H9 (cell line): ENCODE data around the gene DIAPH2. TPM values are rescaled to one million over a fixed set of nuclear protein-coding genes. Genes with fewer than 3 reads are reported as not detected.

Experiments used
- DNase-seq: peaks from one replicate; pipeline ENCODE4 v3.0.0-alpha.2; 2017
- H2AFZ ChIP-seq: one replicate; pipeline ENCODE4 v1.6.1; 2013; ENCODE audit warnings: mild to moderate bottlenecking, low read length, control low read depth, moderate library complexity
- H2AK5ac ChIP-seq: 2 replicates; pipeline ENCODE4 v1.6.1; 2013; ENCODE audit warnings: low read length, control low read depth, mixed read lengths; ENCODE audit not compliant: insufficient read length
- H2BK120ac ChIP-seq: one replicate; pipeline ENCODE4 v1.6.1; 2013; ENCODE audit warnings: low read depth, mild to moderate bottlenecking, low read length, control low read depth, inconsistent platforms; ENCODE audit not compliant: poor library complexity, severe bottlenecking
- H2BK12ac ChIP-seq: 2 replicates; pipeline ENCODE4 v1.6.1; 2013; ENCODE audit warnings: low read length, control low read depth, mixed read lengths, low read depth; ENCODE audit not compliant: insufficient read length
- H2BK15ac ChIP-seq: 2 replicates; pipeline ENCODE4 v1.6.1; 2013; ENCODE audit warnings: low read depth, low read length, control low read depth
- H2BK20ac ChIP-seq: one replicate; pipeline ENCODE4 v1.6.1; 2013; ENCODE audit warnings: low read depth, mild to moderate bottlenecking, low read length, control low read depth, inconsistent platforms; ENCODE audit not compliant: poor library complexity, severe bottlenecking
- H2BK5ac ChIP-seq: 2 replicates; pipeline ENCODE4 v1.6.1; 2013; ENCODE audit warnings: low read length, control low read depth, mixed read lengths; ENCODE audit not compliant: insufficient read length
- H3K14ac ChIP-seq: 2 replicates; pipeline ENCODE4 v1.6.1; 2013; ENCODE audit warnings: low read length, control low read depth; ENCODE audit not compliant: insufficient read depth
- H3K18ac ChIP-seq: 2 replicates; pipeline ENCODE4 v1.6.1; 2013; ENCODE audit warnings: low read depth, mild to moderate bottlenecking, mixed read lengths, low read length, control low read depth; ENCODE audit not compliant: insufficient read length
- H3K23ac ChIP-seq: 2 replicates; pipeline ENCODE4 v1.6.1; 2013; ENCODE audit warnings: low read length, control low read depth, mixed read lengths, low read depth; ENCODE audit not compliant: insufficient read length
- H3K23me2 ChIP-seq: 2 replicates; pipeline ENCODE4 v1.6.1; 2013; ENCODE audit warnings: low read depth, mild to moderate bottlenecking, mixed read lengths, low read length, control low read depth; ENCODE audit not compliant: insufficient read length, poor library complexity, severe bottlenecking
- H3K27ac ChIP-seq: 2 replicates; pipeline ENCODE4 v1.5.1; 2013; ENCODE audit warnings: low read length, control low read depth, mixed read lengths, low read depth; ENCODE audit not compliant: insufficient read length
- H3K27me3 ChIP-seq: 2 replicates; pipeline ENCODE4 v1.6.1; 2013; ENCODE audit warnings: low read length, control low read depth, inconsistent platforms; ENCODE audit not compliant: insufficient read depth
- H3K4ac ChIP-seq: 2 replicates; pipeline ENCODE4 v1.6.1; 2013; ENCODE audit warnings: low read depth, mild to moderate bottlenecking, control low read depth, inconsistent platforms, low read length, moderate library complexity
- H3K4me1 ChIP-seq: 2 replicates; pipeline ENCODE4 v1.6.1; 2013; ENCODE audit warnings: low read length, control low read depth, inconsistent platforms; ENCODE audit not compliant: insufficient read depth
- H3K4me2 ChIP-seq: 2 replicates; pipeline ENCODE4 v1.6.1; 2013; ENCODE audit warnings: low read length, control low read depth, mixed read lengths; ENCODE audit not compliant: insufficient read length, insufficient read depth
- H3K56ac ChIP-seq: 2 replicates; pipeline ENCODE4 v1.6.1; 2013; ENCODE audit warnings: low read depth, mild to moderate bottlenecking, mixed read lengths, low read length, control low read depth; ENCODE audit not compliant: insufficient read length
- H3K79me1 ChIP-seq: 2 replicates; pipeline ENCODE4 v1.6.1; 2013; ENCODE audit warnings: low read depth, mild to moderate bottlenecking, moderate library complexity, low read length, control low read depth, inconsistent platforms; ENCODE audit not compliant: insufficient read depth, poor library complexity, severe bottlenecking
- H3K79me2 ChIP-seq: 2 replicates; pipeline ENCODE4 v1.6.1; 2013; ENCODE audit warnings: low read length, control low read depth, inconsistent platforms; ENCODE audit not compliant: insufficient read depth
- H3K9ac ChIP-seq: 2 replicates; pipeline ENCODE4 v1.6.1; 2013; ENCODE audit warnings: low read length, control low read depth, mixed read lengths; ENCODE audit not compliant: insufficient read length; ENCODE audit errors: extremely low read depth
- H3K9me3 ChIP-seq: one replicate; pipeline ENCODE4 v1.6.1; 2013; ENCODE audit warnings: low read depth, low read length, inconsistent platforms; ENCODE audit not compliant: control insufficient read depth
- H3T11ph ChIP-seq: one replicate; pipeline ENCODE4 v1.6.1; 2013; ENCODE audit warnings: mild to moderate bottlenecking, low read length, control low read depth, inconsistent platforms
- H4K20me1 ChIP-seq: one replicate; pipeline ENCODE4 v1.6.1; 2013; ENCODE audit not compliant: control insufficient read depth, insufficient read length, insufficient read depth
- H4K5ac ChIP-seq: 2 replicates; pipeline ENCODE4 v1.6.1; 2013; ENCODE audit warnings: low read depth, mild to moderate bottlenecking, mixed read lengths, low read length, control low read depth; ENCODE audit not compliant: insufficient read length
- H4K8ac ChIP-seq: replicated peaks from 2 replicates; pipeline ENCODE4 v1.6.1; 2013; ENCODE audit warnings: low read length, control low read depth, mixed read lengths, low read depth; ENCODE audit not compliant: insufficient read length
- H4K91ac ChIP-seq: 2 replicates; pipeline ENCODE4 v1.6.1; 2013; ENCODE audit warnings: low read depth, mild to moderate bottlenecking, moderate library complexity, mixed read lengths, low read length, control low read depth; ENCODE audit not compliant: insufficient read length
- H3K27ac Mint-ChIP-seq, 3 experiments: 2 replicates in 2 of 3; 3 replicates in 1 of 3; pipeline ENCODE4 v1.8.0; 2020 to 2021; ENCODE audit warnings: mixed read lengths in 3 of 3, mild to moderate bottlenecking in 1 of 3, moderate library complexity in 1 of 3
- H3K27me3 Mint-ChIP-seq: 2 replicates; pipeline ENCODE4 v1.8.0; 2021; ENCODE audit warnings: low read depth, mild to moderate bottlenecking, moderate library complexity, mixed read lengths
- H3K36me3 Mint-ChIP-seq, 3 experiments: 2 replicates in 2 of 3; 3 replicates in 1 of 3; pipeline ENCODE4 v1.8.0; 2020 to 2021; ENCODE audit warnings: low read depth in 3 of 3, mixed read lengths in 3 of 3; ENCODE audit not compliant: insufficient read depth in 1 of 3
- H3K4me1 Mint-ChIP-seq, 2 experiments: 2 replicates each; pipeline ENCODE4 v1.8.0; 2020; ENCODE audit warnings: mixed read lengths in 2 of 2
- H3K4me3 Mint-ChIP-seq, 2 experiments: 2 replicates in 1 of 2; 3 replicates in 1 of 2; pipeline ENCODE4 v1.8.0; 2020 to 2021; ENCODE audit warnings: mild to moderate bottlenecking in 2 of 2, mixed read lengths in 2 of 2, moderate library complexity in 1 of 2
- H3K9me3 Mint-ChIP-seq, 2 experiments: 2 replicates in 1 of 2; 3 replicates in 1 of 2; pipeline ENCODE4 v1.8.0; 2020; ENCODE audit warnings: mild to moderate bottlenecking in 2 of 2, mixed read lengths in 2 of 2, moderate library complexity in 1 of 2
- CTCF ChIP-seq: fragments of 200-600 bp; sonication (generic); conservative IDR thresholded peaks from 3 replicates; pipeline ENCODE4 v1.8.0; 2021; ENCODE audit warnings: antibody characterized with exemption, mild to moderate bottlenecking
- WGBS: extraction: QIAGEN DNeasy Blood & Tissue Kit; methylation state at CpG from one replicate; pipeline ENCODE4 v1.1.7; 2013; ENCODE audit warnings: missing lambda C conversion rate, low lambda C conversion rate, mixed read lengths; ENCODE audit not compliant: insufficient read length; ENCODE audit errors: extremely low coverage; 5-methylcytosine and 5-hydroxymethylcytosine counted together
- total RNA-seq: library from RNA; stranded (reverse); gene quantifications from 2 replicates; pipeline ENCODE4 v1.2.1, GENCODE V29; 2021

Gene DIAPH2
- total RNA-seq, 1 experiment from 2014 or later: 45.4 TPM

- peak overlapping the region in 1 of 3 experiments; percentile 62; a peak in 1 of 7 replicates for H3K27ac Mint-ChIP-seq
- Histone ChIP-seq H2BK15ac (no peak overlapping the region), H4K5ac (no peak overlapping the region), H2BK5ac (no peak overlapping the region), H3K56ac (no peak overlapping the region), H3K9me3 (no peaks in the 10 kb centered on the region), H4K8ac (no peak overlapping the region), H3K9ac (no peak overlapping the region), H4K91ac (no peak overlapping the region), H2BK12ac (no peak overlapping the region), H3T11ph (no peak overlapping the region), H2BK20ac (no peak overlapping the region), H3K27me3 (no peaks in the 10 kb centered on the region), H3K4ac (no peak overlapping the region), H4K20me1 (no peaks in the 10 kb centered on the region), H2AFZ (no peak overlapping the region), H2BK120ac (no peak overlapping the region), H2AK5ac (no peak overlapping the region), H3K23me2 (no peaks in the 10 kb centered on the region), H3K4me1 (no peaks in the 10 kb centered on the region), H3K14ac (no peak overlapping the region), H3K27ac (no peak overlapping the region), H3K79me2 (no peaks in the 10 kb centered on the region), H3K23ac (no peak overlapping the region), H3K18ac (no peak overlapping the region), H3K4me2 (no peak overlapping the region), H3K79me1 (no peaks in the 10 kb centered on the region)
- no peak for TF ChIP-seq CTCF
- no peaks in the 10 kb centered on the region for H3K27me3 Mint-ChIP-seq
- no peak overlapping the region for H3K4me3 Mint-ChIP-seq
- no peak for DNase-seq
- no peaks in the 10 kb centered on the region for H3K9me3 Mint-ChIP-seq
- peaks cover 16 to 17% of the 10 kb centered on the region in 2 experiments for H3K4me1 Mint-ChIP-seq
- WGBS: no CpG with 5 or more reads among the region's 2 CpGs
- peaks cover 0 to 4% (median 0%) of the 10 kb centered on the region in 3 experiments; a peak in 1 of 7 replicates for H3K36me3 Mint-ChIP-seq
These were observed 484.0 kb downstream of the DIAPH2 start for GRCh38 chrX:97168646-97169045.
